Type B pancreatic cell (in vitro differentiated cells): Measurements from ENCODE around the gene SH2B3. TPM values are rescaled to one million over a fixed set of nuclear protein-coding genes. Genes with fewer than 3 reads are reported as not detected.
A peak's percentile ranks its signal among the peaks of the same experiment; 100 is the strongest.

Experiments used
- DNase-seq: peaks from one replicate; pipeline ENCODE4 v3.0.0; 2021; ENCODE audit warnings: mixed read lengths; ENCODE audit not compliant: unreplicated experiment; ENCODE audit errors: extremely low spot score
- H3K27ac Mint-ChIP-seq: 2 replicates; pipeline ENCODE4 v1.8.0; 2021; ENCODE audit warnings: mild to moderate bottlenecking, mixed read lengths
- H3K27me3 Mint-ChIP-seq: 2 replicates; pipeline ENCODE4 v1.8.0; 2021; ENCODE audit warnings: mixed read lengths
- H3K36me3 Mint-ChIP-seq: 2 replicates; pipeline ENCODE4 v1.8.0; 2021; ENCODE audit warnings: mixed read lengths
- H3K4me1 Mint-ChIP-seq: one replicate; pipeline ENCODE4 v1.8.0; 2021; ENCODE audit warnings: mixed read lengths; ENCODE audit not compliant: unreplicated experiment
- H3K4me3 Mint-ChIP-seq: 2 replicates; pipeline ENCODE4 v1.8.0; 2021; ENCODE audit warnings: mild to moderate bottlenecking, mixed read lengths
- H3K9me3 Mint-ChIP-seq: 2 replicates; pipeline ENCODE4 v1.8.0; 2021; ENCODE audit warnings: mixed read lengths
- CTCF ChIP-seq: fragments of 200-600 bp; sonication (generic); conservative IDR thresholded peaks from 2 replicates; pipeline ENCODE4 v1.5.0; 2021; ENCODE audit warnings: antibody characterized with exemption, mild to moderate bottlenecking
- total RNA-seq: library from RNA; stranded (reverse); gene quantifications from 2 replicates; pipeline ENCODE4 v1.2.1, GENCODE V29; 2021; ENCODE audit warnings: low replicate concordance

Gene SH2B3
- total RNA-seq, 1 donor from 2014 or later: 5.2 TPM

GRCh38 chr12:111412830-111413441 is 7.2 kb downstream of the SH2B3 start:
- DNase-seq: no peak
- TF ChIP-seq CTCF: no peak
- Mint-ChIP-seq H3K27ac (no peak overlapping the region), H3K36me3 (no peaks in the 10 kb centered on the region), H3K4me1 (peaks cover 17% of the 10 kb centered on the region), H3K27me3 (peaks cover 11% of the 10 kb centered on the region), H3K9me3 (no peaks in the 10 kb centered on the region), H3K4me3 (peak overlapping the region; percentile 30)

- Mint-ChIP-seq H3K27me3 (peaks cover 10% of the 10 kb centered on the region), H3K9me3 (no peaks in the 10 kb centered on the region), H3K4me3 (no peak overlapping the region), H3K4me1 (peaks cover 17% of the 10 kb centered on the region), H3K27ac (no peak overlapping the region), H3K36me3 (no peaks in the 10 kb centered on the region)
- DNase-seq: no peak
- no peak for TF ChIP-seq CTCF
These were observed 7.8 kb downstream of the SH2B3 start for GRCh38 chr12:111413442-111414086.

GRCh38 chr12:111414711-111415252 is 9.1 kb downstream of the SH2B3 start:
- DNase-seq: no peak
- Mint-ChIP-seq H3K27me3 (peaks cover 10% of the 10 kb centered on the region), H3K9me3 (no peaks in the 10 kb centered on the region), H3K27ac (no peak overlapping the region), H3K4me1 (peaks cover 17% of the 10 kb centered on the region), H3K36me3 (no peaks in the 10 kb centered on the region), H3K4me3 (no peak overlapping the region)
- TF ChIP-seq CTCF: no peak

- Mint-ChIP-seq H3K27ac (no peak overlapping the region), H3K9me3 (no peaks in the 10 kb centered on the region), H3K27me3 (peaks cover 8% of the 10 kb centered on the region), H3K4me1 (peaks cover 15% of the 10 kb centered on the region), H3K36me3 (peaks cover 3% of the 10 kb centered on the region), H3K4me3 (no peak overlapping the region)
- DNase-seq: no peak
- no peak for TF ChIP-seq CTCF
These were observed 11.6 kb downstream of the SH2B3 start for GRCh38 chr12:111417290-111417689.

- Mint-ChIP-seq H3K4me3 (no peak overlapping the region), H3K4me1 (peaks cover 8% of the 10 kb centered on the region), H3K9me3 (no peaks in the 10 kb centered on the region), H3K27me3 (peaks cover 7% of the 10 kb centered on the region), H3K27ac (no peak overlapping the region), H3K36me3 (peaks cover 3% of the 10 kb centered on the region)
- no peak for TF ChIP-seq CTCF
- DNase-seq: no peak
These were observed 12.3 kb downstream of the SH2B3 start for GRCh38 chr12:111417784-111418593.
